Ecto neural progenitor cell (in vitro differentiated cells): ENCODE measurements around the gene CFDP1.

Source experiments
- DNase-seq: peaks from one replicate; pipeline ENCODE4 v3.0.0-alpha.2; 2018; ENCODE audit warnings: low spot score

CFDP1 gene

DNA sequence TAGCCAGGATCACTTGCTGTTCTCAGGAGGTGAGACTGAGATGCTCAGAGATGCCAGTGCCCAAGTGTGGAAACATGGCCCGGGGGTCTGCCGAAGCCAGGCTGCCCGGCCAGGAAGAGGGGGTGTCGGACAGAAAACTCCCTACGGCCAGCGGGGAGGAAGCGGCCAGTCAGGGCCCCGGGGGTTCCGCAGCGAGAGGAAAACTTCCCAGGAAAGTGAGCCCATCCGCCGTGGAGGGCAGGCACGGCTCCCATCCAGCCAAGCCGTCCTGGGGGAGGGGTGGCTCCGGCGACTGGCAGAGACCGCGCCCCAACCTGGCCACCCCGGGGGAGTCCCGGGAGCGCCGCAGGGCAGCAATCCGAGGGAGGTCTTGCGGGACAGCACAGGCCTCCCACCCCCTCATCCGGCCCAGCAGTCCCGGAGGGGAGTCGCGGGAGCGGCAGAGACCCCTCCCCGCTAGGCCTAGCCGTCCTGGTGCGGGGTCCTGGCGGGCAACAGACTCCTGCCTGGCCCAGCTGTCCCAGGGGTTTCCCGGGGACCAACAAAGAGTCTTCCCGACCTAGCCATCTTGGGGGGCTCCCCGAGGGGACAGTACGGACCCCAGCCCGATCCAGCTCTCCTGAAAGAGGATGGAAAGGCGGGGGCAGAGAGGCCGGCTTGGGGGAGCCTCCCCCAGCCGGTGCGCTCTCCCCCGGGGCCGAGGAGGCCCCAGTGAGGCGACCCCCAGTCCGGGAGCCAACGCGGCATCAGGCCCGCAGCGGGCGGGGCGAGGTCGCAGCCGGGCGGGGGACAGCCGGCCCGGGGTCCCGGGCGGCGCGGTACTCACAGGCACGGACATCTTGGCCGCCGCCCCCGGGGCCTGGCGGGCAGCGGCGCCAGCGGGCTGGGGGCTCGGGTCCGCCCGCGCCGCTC, 168.0 kb downstream of the CFDP1 start:
- DNase-seq, result no peak

DNA sequence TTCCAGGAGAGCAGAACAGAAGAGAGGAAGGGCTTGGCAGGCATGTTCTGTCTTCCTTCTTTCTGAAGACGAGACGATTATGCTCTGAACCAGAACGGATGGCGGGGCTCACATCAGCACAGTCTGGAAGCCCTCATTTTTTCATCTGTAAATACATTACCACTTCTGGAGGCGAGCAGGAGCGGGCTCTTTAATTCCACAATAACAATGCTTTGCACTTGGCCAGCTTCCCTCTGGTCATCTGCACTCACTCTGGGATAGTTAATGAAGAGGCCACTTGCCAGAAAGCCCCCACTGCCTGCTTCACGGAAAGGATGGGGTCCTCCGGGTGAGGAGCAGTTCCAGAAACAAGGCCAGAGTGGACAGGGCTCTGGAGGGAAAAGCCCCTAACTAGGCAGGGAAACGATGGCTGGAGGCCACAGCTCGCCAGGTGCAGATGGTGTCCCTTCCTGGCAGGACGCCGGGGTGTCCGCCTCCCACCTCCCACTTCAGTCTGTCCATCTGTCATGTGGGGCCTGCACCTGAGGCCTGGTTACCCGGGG, 168.8 kb downstream of the CFDP1 start:
- no peak for DNase-seq

DNA sequence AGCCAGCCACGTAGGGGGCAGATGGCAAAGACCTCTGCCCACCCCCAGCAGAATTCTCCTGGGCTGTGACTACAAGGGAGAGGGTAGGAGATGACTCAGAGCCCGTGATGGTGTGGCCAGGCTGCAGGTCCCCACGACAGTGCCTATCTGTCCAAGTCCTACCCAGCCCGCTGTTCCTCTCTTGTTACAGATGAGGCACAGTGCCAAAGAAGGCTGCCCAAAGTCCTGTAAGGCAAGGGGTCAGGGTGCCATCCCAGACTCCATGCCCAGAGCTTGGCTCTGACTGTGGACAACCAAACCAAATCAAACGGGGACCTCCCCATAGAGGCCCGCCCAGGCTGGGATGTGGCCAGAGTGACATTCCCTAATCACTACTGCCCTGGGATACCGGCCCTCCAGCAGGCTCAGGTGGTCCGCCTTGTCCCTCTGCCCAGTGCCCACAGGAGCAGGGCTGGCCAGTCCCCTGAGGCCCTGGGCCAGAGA, 169.3 kb downstream of the CFDP1 start:
- DNase-seq, result no peak

DNA sequence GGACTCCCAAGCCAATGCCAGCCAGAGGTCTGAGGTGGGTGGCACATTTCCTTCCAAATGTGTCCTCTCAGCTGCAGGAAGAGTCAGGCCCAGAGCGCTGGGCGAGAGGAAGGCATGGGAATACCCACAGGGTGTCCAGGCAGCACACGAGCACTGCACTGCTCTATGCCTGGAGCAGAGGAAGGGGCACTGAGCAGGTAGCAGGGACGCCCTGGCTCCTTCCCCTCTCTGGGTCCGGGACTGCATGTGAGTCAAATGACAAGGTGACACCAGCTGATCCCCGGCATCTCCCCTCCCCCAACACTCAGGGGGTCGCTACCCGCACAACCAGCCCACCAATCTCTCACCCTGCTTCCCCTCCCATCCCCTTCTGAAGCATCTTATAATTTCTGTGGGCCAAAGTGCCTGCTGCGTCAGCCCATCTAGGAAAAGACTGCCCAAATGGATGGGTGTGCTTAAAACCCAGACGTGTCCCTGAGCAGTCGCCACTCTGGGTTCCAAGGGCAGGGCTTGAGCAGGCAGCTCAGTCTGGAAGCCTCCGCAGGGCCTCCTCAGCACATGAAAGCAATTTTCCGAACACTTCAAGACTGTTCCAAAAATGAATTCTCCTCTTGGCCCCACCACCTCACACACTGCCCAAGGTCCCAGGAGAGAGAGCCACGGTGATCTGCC, 169.9 kb downstream of the CFDP1 start:
- DNase-seq, result no peak

GRCh38 chr16:75262800-75263127, 170.5 kb downstream of the CFDP1 start:
- no peak for DNase-seq

GRCh38 chr16:75262104-75262799, 171.1 kb downstream of the CFDP1 start:
- DNase-seq, result no peak

- peak; percentile 44 for DNase-seq
These were observed 171.7 kb downstream of the CFDP1 start for GRCh38 chr16:75261590-75262078.

GRCh38 chr16:75260851-75261589, 172.3 kb downstream of the CFDP1 start:
- peak; percentile 46 for DNase-seq

- DNase-seq, result no peak
These were observed 174.5 kb downstream of the CFDP1 start for GRCh38 chr16:75258807-75259141.

GRCh38 chr16:75257886-75258806, 175.2 kb downstream of the CFDP1 start:
- DNase-seq, result no peak

GRCh38 chr16:75256696-75257343, 176.5 kb downstream of the CFDP1 start:
- DNase-seq, result peak; percentile 66

- DNase-seq, result peak; percentile 49
These were observed 177.2 kb downstream of the CFDP1 start for GRCh38 chr16:75256059-75256571.

DNA sequence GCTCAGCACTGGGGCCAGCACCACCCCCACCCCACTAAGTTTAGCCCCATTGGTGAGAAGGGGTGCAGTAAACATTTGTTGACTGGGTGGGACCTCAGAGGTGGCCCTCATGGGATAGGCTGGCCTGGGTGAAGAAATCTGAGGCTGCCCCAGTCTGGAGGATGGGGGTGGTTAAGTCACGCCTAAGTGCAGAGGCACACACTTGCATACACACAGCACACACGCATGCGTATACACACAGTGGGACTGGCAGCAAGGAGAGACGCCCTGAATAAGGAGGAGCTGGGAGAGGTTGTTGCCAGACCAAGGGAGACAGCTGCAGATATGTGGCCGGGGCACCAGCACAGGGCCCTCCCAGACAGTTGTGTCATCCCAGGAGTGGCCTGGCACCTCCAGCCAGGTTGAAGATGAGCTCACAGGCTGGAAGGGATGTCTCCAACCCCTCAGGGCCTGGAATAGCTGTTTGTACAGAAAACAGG, 178.9 kb downstream of the CFDP1 start:
- DNase-seq, result peak; percentile 46

- no peak for DNase-seq
These were observed 180.1 kb downstream of the CFDP1 start for GRCh38 chr16:75252946-75253911.

DNA sequence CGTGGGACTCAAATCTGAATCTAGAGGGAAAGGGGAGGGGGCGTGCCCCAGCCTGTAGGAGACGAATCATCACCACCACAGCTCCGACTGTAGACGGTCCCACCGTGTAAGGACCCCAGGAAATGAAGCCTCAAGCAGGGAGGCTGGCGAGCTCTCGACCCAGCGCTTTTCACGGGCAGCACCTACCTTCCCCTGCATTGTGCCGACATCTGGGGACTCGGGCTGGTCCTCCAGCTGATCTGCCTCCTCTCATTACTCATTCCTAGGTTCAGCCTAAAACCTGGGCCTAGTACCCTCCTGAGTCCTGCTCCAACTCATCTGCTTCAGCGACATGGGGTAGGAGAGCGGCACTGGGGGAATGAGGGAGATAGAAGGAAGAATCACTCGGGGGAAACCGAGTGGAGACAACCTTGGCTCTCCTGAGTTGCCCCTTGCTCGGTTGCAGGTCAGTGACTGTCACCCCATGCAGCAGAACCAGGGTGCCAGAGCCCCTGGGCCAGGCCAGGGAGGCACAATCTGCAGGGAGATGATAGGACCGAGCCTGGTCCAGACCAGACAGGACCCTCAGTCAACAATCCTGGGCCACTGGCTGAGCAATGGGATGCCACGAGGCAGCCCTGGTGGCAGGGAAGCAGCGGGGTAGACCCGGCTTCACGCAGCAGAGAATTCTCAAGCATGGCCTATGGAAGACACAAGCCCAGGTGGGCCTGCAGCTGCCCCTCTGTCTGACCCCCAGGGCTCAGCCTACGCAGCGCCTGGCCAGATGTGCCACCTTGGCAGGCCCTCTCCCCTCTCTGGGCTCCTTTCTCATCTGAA, 181.0 kb downstream of the CFDP1 start:
- DNase-seq, result no peak

- peak; percentile 97 for DNase-seq
These were observed 181.8 kb downstream of the CFDP1 start, which contains the start of gene BCAR1 for GRCh38 chr16:75251280-75252048. Gene BCAR1, minus strand, starts transcription at chr16:75251624. Its CDS starts 142 bp downstream, at chr16:75251482.
